Vagina (tissue), 2 donors: Measurements from ENCODE around the gene RNF224. TPM values are rescaled to one million over a fixed set of nuclear protein-coding genes. Genes with fewer than 3 reads are reported as not detected.
A peak's percentile ranks its signal among the peaks of the same experiment; 100 is the strongest.

Source experiments
- DNase-seq, 2 donors: peaks; one replicate each; pipeline ENCODE4 v3.0.0-alpha.2; 2017; ENCODE audit errors: extremely low spot score in 2 of 2
- H3K27ac ChIP-seq: fragments of 200-600 bp; sonication (generic); one replicate; pipeline ENCODE4 v1.5.1; 2019
- H3K27me3 ChIP-seq: fragments of 200-600 bp; sonication (generic); one replicate; pipeline ENCODE4 v1.5.1; 2019
- H3K36me3 ChIP-seq, 2 donors: fragments of 200-600 bp; sonication (generic); one replicate each; pipeline ENCODE4 v1.5.1; 2017 to 2019
- H3K4me1 ChIP-seq: fragments of 200-600 bp; sonication (generic); one replicate; pipeline ENCODE4 v1.5.1; 2019
- H3K4me3 ChIP-seq, 2 donors: fragments of 200-600 bp; sonication (generic); 1 replicate in 1 of 2; 2 replicates in 1 of 2; pipeline ENCODE4 v1.5.1; 2016 to 2019
- H3K9me3 ChIP-seq: fragments of 200-600 bp; sonication (generic); one replicate; pipeline ENCODE4 v1.5.1; 2019
- POLR2A ChIP-seq, 2 donors: fragments of 450-650 bp; IDR thresholded peaks; one replicate each; pipeline ENCODE4 v1.6.1; 2017; ENCODE audit warnings: antibody characterized with exemption in 2 of 2, mild to moderate bottlenecking in 2 of 2, moderate library complexity in 2 of 2
- POLR2AphosphoS5 ChIP-seq, 2 donors: sonication (generic); formaldehyde crosslinking; IDR thresholded peaks; one replicate each; pipeline ENCODE4 v1.9.0; 2017; ENCODE audit warnings: antibody characterized with exemption in 2 of 2, mild to moderate bottlenecking in 2 of 2, low read depth in 1 of 2; ENCODE audit not compliant: insufficient read depth in 1 of 2
- intact Hi-C: fragments of 100-400 bp; cut with DNase I; formaldehyde crosslinking; loops from one replicate; pipeline ENCODE4 v1.15.1; 2023
- total RNA-seq: library from RNA; depleted of rRNA; stranded (reverse); fragments of >200 nt; gene quantifications from one replicate; pipeline ENCODE4 v1.2.3, GENCODE V29; 2016
- TF ChIP-seq, protein P1 (sequence below), 3 experiments: fragments of 450-650 bp in 2 of 3; fragments of 200-600 bp in 1 of 3; sonication (generic) in 1 of 3; IDR thresholded peaks; one replicate each; pipeline ENCODE4 v1.5.1; 2017 to 2019; ENCODE audit warnings: antibody characterized with exemption in 3 of 3, mild to moderate bottlenecking in 2 of 3, moderate library complexity in 2 of 3

Gene RNF224
- total RNA-seq, 1 donor from 2014 or later, result 0.74 TPM

DNA sequence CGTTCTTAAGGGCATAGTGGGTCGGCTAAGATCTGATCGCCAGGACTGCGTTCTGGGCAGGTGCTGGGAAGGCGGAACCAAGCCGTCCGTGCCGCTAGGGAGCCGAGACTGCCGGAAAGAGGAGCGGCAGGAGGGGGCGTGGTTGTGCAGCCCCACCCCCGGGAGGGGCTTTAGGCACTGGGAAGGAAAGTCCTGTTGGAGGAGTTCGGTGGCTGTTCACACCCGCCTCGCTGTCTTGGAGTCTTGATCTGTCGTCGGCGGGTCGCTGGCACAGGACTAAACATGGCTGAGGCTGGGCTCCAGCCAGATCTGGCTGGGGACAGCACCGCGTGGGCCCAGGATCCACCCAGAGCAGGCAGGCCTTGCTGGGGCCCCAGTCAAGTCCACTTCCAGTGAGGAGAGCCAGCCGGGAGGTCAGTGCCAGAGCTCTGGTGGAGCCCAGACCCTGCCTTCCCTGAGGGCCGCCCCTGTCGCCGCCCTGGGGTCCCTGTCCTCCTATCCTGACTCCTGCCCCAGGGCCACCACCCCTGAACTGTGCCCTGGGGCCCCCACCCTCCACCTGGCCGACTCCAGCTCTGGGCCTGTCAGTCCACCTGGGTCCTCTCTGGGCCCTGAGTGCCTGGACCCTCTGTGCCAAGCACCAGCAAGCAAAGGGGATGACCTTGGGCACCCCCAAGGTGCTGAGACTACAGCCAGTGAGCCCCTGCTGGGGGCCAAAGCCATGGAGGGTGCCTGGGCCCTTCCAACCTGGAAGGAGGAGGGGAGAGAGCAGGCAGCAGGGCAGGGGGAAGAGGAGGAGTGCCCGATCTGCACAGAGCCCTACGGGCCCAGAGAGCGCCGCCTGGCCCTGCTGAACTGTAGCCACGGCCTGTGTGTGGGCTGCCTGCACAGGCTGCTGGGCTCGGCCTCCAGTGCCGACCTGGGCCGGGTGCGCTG is 9.8 kb upstream of the RNF224 start:
- H3K4me3 ChIP-seq, result peak overlapping the region in 1 of 2 donors; percentile 35
- H3K9me3 ChIP-seq, result no peaks in the 10 kb centered on the region
- no peaks in the 10 kb centered on the region for H3K27me3 ChIP-seq
- DNase-seq, result no peak
- H3K36me3 ChIP-seq, result no peaks in the 10 kb centered on the region
- intact Hi-C loops, result no loop called here
- peak overlapping the region; percentile 48 for H3K27ac ChIP-seq
- TF ChIP-seq, protein P1, sequence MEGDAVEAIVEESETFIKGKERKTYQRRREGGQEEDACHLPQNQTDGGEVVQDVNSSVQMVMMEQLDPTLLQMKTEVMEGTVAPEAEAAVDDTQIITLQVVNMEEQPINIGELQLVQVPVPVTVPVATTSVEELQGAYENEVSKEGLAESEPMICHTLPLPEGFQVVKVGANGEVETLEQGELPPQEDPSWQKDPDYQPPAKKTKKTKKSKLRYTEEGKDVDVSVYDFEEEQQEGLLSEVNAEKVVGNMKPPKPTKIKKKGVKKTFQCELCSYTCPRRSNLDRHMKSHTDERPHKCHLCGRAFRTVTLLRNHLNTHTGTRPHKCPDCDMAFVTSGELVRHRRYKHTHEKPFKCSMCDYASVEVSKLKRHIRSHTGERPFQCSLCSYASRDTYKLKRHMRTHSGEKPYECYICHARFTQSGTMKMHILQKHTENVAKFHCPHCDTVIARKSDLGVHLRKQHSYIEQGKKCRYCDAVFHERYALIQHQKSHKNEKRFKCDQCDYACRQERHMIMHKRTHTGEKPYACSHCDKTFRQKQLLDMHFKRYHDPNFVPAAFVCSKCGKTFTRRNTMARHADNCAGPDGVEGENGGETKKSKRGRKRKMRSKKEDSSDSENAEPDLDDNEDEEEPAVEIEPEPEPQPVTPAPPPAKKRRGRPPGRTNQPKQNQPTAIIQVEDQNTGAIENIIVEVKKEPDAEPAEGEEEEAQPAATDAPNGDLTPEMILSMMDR (IDR thresholded peaks at IDR 0.05), result no peak
- no peak for TF ChIP-seq POLR2A (IDR thresholded peaks at IDR 0.05)
- TF ChIP-seq POLR2AphosphoS5 (IDR thresholded peaks at IDR 0.05; ENCODE audit: insufficient read depth in 1 of 2, low read depth in 1 of 2), result peak; percentile 54 to 56
- peaks cover 28% of the 10 kb centered on the region for H3K4me1 ChIP-seq

DNA sequence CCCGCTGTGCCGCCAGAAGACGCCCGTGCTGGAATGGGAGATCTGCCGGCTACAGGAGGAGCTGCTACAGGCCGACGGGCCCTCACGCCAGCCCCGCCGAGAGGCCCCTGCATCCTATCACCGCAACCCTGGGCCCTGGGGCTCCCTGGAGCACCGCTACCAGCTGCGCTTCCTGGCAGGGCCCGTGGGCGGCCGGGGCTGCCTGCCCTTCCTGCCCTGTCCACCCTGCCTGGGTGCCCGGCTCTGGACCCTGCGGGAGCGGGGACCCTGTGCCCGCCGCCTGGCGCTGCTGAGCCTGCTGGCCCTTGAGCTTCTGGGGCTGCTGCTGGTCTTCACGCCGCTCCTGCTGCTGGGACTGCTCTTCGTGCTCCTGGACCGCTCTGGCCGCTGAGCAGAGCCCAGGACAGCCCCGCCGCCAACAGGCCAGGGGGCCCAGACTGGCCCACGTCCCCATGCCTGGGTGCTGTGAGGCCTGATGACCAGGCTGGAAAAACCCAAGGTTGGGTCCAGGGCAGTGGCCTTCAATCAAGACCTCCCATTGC is 9.0 kb upstream of the RNF224 start:
- Histone ChIP-seq H3K36me3 (no peaks in the 10 kb centered on the region), H3K4me1 (peaks cover 34% of the 10 kb centered on the region), H3K4me3 (peak overlapping the region in 1 of 2 donors; percentile 35), H3K27me3 (no peaks in the 10 kb centered on the region), H3K27ac (no peak overlapping the region), H3K9me3 (no peaks in the 10 kb centered on the region)
- intact Hi-C loops, result no loop called here
- no peak for DNase-seq
- TF ChIP-seq, protein P1 (IDR thresholded peaks at IDR 0.05), result no peak
- no peak for TF ChIP-seq POLR2A (IDR thresholded peaks at IDR 0.05)
- TF ChIP-seq POLR2AphosphoS5 (IDR thresholded peaks at IDR 0.05; ENCODE audit: insufficient read depth in 1 of 2, low read depth in 1 of 2), result no peak

DNA sequence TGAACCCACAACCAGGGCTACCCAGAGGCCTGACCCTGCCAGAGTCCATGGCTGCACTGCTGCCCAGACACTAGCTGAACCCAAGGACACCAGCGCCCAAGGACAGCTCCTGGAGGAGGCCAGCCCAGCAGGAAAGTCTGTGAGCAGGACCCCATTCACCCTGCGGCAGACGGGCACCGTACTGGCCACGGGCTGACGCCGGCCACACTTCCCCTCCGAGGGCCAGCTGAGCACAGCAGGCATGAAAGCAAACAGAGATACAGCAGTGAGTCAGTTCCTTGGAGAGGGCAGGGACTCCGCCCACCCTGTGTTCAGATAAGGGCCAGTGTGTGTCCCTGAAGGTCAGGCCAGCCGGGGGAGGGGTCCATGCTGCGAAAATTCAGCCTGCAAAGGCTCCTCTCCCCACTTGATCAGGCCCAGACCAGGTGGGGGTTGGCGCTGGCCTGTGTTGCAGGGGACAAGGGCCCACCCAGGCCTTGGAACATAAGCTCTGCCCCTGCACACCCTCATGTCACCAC is 8.5 kb upstream of the RNF224 start:
- no peaks in the 10 kb centered on the region for H3K27me3 ChIP-seq
- no peaks in the 10 kb centered on the region for H3K36me3 ChIP-seq
- H3K27ac ChIP-seq, result no peak overlapping the region
- DNase-seq, result no peak
- intact Hi-C loops, result no loop called here
- no peaks in the 10 kb centered on the region for H3K9me3 ChIP-seq
- peak overlapping the region in 1 of 2 donors; percentile 35 for H3K4me3 ChIP-seq
- H3K4me1 ChIP-seq, result peaks cover 36% of the 10 kb centered on the region
- TF ChIP-seq, protein P1 (IDR thresholded peaks at IDR 0.05), result no peak
- TF ChIP-seq POLR2AphosphoS5 (IDR thresholded peaks at IDR 0.05; ENCODE audit: insufficient read depth in 1 of 2, low read depth in 1 of 2), result no peak
- no peak for TF ChIP-seq POLR2A (IDR thresholded peaks at IDR 0.05)

DNA sequence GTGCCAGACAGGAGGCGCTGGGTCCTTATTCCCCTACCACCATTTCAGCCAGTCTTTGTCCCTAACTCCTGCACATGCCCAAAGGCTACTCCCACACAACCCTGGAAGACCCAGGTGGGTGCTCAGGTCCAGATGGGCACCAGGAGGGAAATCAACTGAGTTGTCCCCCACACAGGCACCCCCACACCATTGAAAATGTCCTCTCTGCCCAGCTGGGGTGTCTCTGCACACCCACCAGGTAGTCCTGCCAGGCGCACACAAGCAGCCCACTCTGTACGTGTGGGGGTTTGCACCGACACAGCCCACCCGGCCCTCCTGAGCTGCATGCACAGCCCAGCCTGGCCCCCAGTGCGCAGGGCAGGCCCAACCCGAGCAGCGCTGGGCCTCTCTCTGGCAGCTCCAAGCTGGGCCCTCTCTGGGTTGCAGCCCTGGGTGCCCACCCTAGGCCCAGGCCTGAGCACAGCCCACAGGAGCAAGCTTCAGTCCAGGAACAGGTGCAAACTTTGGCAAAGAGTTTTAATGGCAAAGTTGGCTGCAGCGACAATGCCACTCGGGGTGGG is 7.5 kb upstream of the RNF224 start:
- H3K27me3 ChIP-seq, result no peaks in the 10 kb centered on the region
- no peak overlapping the region for H3K27ac ChIP-seq
- no peaks in the 10 kb centered on the region for H3K36me3 ChIP-seq
- no peak for TF ChIP-seq POLR2A (IDR thresholded peaks at IDR 0.05)
- no peak for TF ChIP-seq POLR2AphosphoS5 (IDR thresholded peaks at IDR 0.05; ENCODE audit: insufficient read depth in 1 of 2, low read depth in 1 of 2)
- TF ChIP-seq, protein P1 (IDR thresholded peaks at IDR 0.05), result no peak
- H3K4me1 ChIP-seq, result peaks cover 43% of the 10 kb centered on the region
- no peaks in the 10 kb centered on the region for H3K9me3 ChIP-seq
- intact Hi-C loops, result no loop called here
- no peak for DNase-seq
- H3K4me3 ChIP-seq, result no peak overlapping the region
